Measurements from ENCODE around the gene SPG21. TPM values are rescaled to one million over a fixed set of nuclear protein-coding genes. Genes with fewer than 3 reads are reported as not detected.
A peak's percentile ranks its signal among the peaks of the same experiment; 100 is the strongest.

The SPG21 gene
- total and polyA plus RNA-seq, 2 of the 13 experiments (the other 11 are each of a cell fraction or from before 2014, with no cell fraction given), result 36.7 to 42.4 TPM

DNA sequence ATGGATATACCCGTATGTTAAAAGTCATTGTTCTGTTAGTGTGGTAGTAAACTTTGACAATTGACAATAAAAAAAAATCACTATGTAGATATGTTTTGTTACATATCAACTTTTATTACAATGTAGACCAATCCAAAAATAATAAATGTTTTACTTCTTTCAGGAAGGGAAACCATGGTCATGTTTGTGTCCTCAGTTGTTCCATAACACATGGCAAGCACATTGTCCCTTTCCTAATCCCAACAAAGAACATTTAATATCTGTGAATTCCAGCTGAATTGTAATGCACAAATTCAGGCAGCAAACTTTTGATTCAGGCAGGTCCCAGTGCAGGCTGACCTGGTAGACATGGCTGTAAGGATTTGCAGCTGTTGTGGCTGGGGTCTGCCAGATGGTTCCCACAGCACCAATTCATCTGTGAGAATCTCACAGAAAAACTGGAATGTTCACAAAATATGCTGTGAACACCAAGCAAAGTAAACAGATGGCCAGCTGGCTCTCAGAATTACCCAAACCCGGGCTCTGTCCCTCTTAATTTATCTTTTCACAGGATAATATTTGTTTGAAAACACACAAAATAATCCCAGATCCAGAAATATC lies 1.9 kb upstream of the SPG21 start (continued):
- no peak for TF ChIP-seq ZNF501 (CRISPR knock-in tag; IDR thresholded peaks at IDR 0.05)

- peak overlapping the region; percentile 80 for H2AFZ ChIP-seq (ENCODE audit: low read length)
- WGBS (ENCODE audit: low lambda C conversion rate), result 2% methylated on average over 9 of the region's 9 CpGs
Measured at GRCh38 chr15:64990168-64990470, 405 bp upstream of the SPG21 start.

More at GRCh38 chr15:64990168-64990470, 405 bp upstream of the SPG21 start:
- ChIA-PET POLR2A (interaction anchor here (1.0 to 2.0 kb wide), 3 partner anchors 10 to 315 kb away, joined by 3 to 6 read pairs (median 3); partner anchors contain the start of genes CLPX and RNU5B-1), CTCF (ENCODE audit: low intra/inter-chr PET ratio, low total read pairs) (no interaction called here)
- Histone ChIP-seq H3K27me3 (ENCODE audit: control insufficient read depth in 1 of 2, insufficient read depth in 2 of 2, low read length in 2 of 2) (no peaks in the 10 kb centered on the region; a peak in 1 of 5 replicates), H3K27ac (ENCODE audit: extremely low read length, insufficient read depth, low read length) (peak overlapping the region; percentile 7), H3K36me3 (replicated peaks in 1 of 2; ENCODE audit: control insufficient read depth in 1 of 2, insufficient read depth in 2 of 2, low read length in 2 of 2) (no peaks in the 10 kb centered on the region), H3K4me3 (replicated peaks in 1 of 3; ENCODE audit: insufficient read depth in 1 of 3, low read depth in 2 of 3, low read length in 3 of 3) (peak overlapping the region; percentile 60 to 100 (median 65)), H4K20me1 (ENCODE audit: insufficient read depth, low read length) (no peaks in the 10 kb centered on the region), H3K9ac (ENCODE audit: insufficient read depth, low read depth, low read length) (peak overlapping the region; percentile 65), H3K4me2 (ENCODE audit: low read depth, low read length) (peak overlapping the region; percentile 94), H3K9me3 (ENCODE audit: low read length) (no peaks in the 10 kb centered on the region), H3K4me1 (ENCODE audit: insufficient read depth, low read length) (peaks cover 49% of the 10 kb centered on the region), H3K79me2 (ENCODE audit: insufficient read depth, low read length) (peaks cover 10% of the 10 kb centered on the region)
- in situ Hi-C loops (cut with HindIII; ENCODE audit: extremely low pct_ligation_motif_present, low pct_unique_long_range_greater_than_20kb) (no loop called here), intact Hi-C loops (cut with micrococcal nuclease; ENCODE audit: unreplicated experiment) (loop anchor here (5.0 kb wide), 1 partner anchor 62 kb away; no protein-coding TSS in a partner anchor)
- ATAC-seq (no peak), FAIRE-seq (no peak), DNase-seq (ENCODE audit: low spot score) (no peak)
- TF ChIP-seq, protein P1, sequence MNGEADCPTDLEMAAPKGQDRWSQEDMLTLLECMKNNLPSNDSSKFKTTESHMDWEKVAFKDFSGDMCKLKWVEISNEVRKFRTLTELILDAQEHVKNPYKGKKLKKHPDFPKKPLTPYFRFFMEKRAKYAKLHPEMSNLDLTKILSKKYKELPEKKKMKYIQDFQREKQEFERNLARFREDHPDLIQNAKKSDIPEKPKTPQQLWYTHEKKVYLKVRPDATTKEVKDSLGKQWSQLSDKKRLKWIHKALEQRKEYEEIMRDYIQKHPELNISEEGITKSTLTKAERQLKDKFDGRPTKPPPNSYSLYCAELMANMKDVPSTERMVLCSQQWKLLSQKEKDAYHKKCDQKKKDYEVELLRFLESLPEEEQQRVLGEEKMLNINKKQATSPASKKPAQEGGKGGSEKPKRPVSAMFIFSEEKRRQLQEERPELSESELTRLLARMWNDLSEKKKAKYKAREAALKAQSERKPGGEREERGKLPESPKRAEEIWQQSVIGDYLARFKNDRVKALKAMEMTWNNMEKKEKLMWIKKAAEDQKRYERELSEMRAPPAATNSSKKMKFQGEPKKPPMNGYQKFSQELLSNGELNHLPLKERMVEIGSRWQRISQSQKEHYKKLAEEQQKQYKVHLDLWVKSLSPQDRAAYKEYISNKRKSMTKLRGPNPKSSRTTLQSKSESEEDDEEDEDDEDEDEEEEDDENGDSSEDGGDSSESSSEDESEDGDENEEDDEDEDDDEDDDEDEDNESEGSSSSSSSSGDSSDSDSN (CRISPR knock-in tag; IDR thresholded peaks at IDR 0.05), result no peak
- 0 out of 2 replicates have a peak, but pooled peaks have one; percentile 4 for TF ChIP-seq ZNF543 (CRISPR knock-in tag; IDR thresholded peaks at IDR 0.05)
- no TSS peak for BruUV-seq (replicated peaks)
